Neural cell (in vitro differentiated cells): ENCODE measurements around the gene GRAP.
"Not testable (repeated sequence)": the region's sequence is repeated elsewhere in the genome, so short reads cannot be mapped to it uniquely, and the experiment has no call there.

Experiments
- EP300 ChIP-seq: fragments of 450-650 bp; conservative IDR thresholded peaks from 2 replicates; pipeline ENCODE4 v1.6.1; 2014; ENCODE audit warnings: antibody characterized with exemption, mild to moderate bottlenecking, moderate library complexity; ENCODE audit not compliant: poor library complexity, severe bottlenecking
- EZH2 ChIP-seq: fragments of 200-600, 300-800 bp; shearing (Covaris generic), sonication (generic); IDR thresholded peaks from 2 replicates; pipeline ENCODE4 v1.6.1; 2014; ENCODE audit warnings: antibody characterized with exemption, low read length, borderline replicate concordance, mild to moderate bottlenecking; ENCODE audit not compliant: insufficient read depth, poor library complexity, severe bottlenecking
- MXI1 ChIP-seq: fragments of 450-650 bp; conservative IDR thresholded peaks from 2 replicates; pipeline ENCODE4 v1.6.1; 2014; ENCODE audit warnings: antibody characterized with exemption, mild to moderate bottlenecking; ENCODE audit not compliant: poor library complexity, severe bottlenecking
- POLR2AphosphoS5 ChIP-seq: IDR thresholded peaks from 2 replicates; pipeline ENCODE4 v1.6.1; 2012
- RAD21 ChIP-seq: fragments of 450-650 bp; conservative IDR thresholded peaks from 2 replicates; pipeline ENCODE4 v1.6.1; 2014; ENCODE audit warnings: antibody characterized with exemption, mild to moderate bottlenecking, moderate library complexity
- SMC3 ChIP-seq: fragments of 450-650 bp; conservative IDR thresholded peaks from 2 replicates; pipeline ENCODE4 v1.6.1; 2014; ENCODE audit warnings: antibody characterized with exemption, mild to moderate bottlenecking, moderate library complexity; ENCODE audit not compliant: poor library complexity
- TAF1 ChIP-seq: IDR thresholded peaks from 2 replicates; pipeline ENCODE4 v1.6.1; 2012; ENCODE audit warnings: low read depth
- TF ChIP-seq, protein P1 (sequence below): fragments of 450-650 bp; IDR thresholded peaks from 2 replicates; pipeline ENCODE4 v1.5.1; 2014; ENCODE audit warnings: antibody characterized with exemption, mild to moderate bottlenecking, moderate library complexity; ENCODE audit not compliant: poor library complexity, severe bottlenecking
- TF ChIP-seq, protein P2 (sequence below): IDR thresholded peaks from 2 replicates; pipeline ENCODE4 v1.6.1; 2012; ENCODE audit warnings: borderline replicate concordance

DNA sequence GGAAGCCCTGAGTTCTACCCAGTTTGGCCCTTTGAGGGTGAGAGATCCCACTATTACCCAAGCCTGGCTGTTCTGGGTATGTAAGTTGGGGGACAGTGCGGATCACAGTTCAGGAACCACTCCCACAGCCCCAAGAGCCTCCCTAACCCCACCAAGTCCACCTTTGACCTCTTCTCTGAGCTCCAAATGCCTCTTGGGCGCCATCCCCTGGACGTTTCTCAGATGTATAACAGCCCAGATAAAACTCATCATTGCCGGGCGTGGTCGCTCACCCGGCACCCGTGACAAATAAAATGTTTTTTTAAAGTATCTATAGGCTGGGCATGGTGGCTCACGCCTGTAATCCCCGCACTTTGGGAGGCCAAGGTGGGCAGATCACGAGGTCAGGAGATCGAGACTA, 8.7 kb upstream of the GRAP start:
- not testable (repeated sequence) for TF ChIP-seq RAD21, EP300, EZH2, POLR2AphosphoS5, MXI1, TAF1, SMC3
- TF ChIP-seq, protein P1, sequence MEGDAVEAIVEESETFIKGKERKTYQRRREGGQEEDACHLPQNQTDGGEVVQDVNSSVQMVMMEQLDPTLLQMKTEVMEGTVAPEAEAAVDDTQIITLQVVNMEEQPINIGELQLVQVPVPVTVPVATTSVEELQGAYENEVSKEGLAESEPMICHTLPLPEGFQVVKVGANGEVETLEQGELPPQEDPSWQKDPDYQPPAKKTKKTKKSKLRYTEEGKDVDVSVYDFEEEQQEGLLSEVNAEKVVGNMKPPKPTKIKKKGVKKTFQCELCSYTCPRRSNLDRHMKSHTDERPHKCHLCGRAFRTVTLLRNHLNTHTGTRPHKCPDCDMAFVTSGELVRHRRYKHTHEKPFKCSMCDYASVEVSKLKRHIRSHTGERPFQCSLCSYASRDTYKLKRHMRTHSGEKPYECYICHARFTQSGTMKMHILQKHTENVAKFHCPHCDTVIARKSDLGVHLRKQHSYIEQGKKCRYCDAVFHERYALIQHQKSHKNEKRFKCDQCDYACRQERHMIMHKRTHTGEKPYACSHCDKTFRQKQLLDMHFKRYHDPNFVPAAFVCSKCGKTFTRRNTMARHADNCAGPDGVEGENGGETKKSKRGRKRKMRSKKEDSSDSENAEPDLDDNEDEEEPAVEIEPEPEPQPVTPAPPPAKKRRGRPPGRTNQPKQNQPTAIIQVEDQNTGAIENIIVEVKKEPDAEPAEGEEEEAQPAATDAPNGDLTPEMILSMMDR, result not testable (repeated sequence)
- TF ChIP-seq, protein P2, sequence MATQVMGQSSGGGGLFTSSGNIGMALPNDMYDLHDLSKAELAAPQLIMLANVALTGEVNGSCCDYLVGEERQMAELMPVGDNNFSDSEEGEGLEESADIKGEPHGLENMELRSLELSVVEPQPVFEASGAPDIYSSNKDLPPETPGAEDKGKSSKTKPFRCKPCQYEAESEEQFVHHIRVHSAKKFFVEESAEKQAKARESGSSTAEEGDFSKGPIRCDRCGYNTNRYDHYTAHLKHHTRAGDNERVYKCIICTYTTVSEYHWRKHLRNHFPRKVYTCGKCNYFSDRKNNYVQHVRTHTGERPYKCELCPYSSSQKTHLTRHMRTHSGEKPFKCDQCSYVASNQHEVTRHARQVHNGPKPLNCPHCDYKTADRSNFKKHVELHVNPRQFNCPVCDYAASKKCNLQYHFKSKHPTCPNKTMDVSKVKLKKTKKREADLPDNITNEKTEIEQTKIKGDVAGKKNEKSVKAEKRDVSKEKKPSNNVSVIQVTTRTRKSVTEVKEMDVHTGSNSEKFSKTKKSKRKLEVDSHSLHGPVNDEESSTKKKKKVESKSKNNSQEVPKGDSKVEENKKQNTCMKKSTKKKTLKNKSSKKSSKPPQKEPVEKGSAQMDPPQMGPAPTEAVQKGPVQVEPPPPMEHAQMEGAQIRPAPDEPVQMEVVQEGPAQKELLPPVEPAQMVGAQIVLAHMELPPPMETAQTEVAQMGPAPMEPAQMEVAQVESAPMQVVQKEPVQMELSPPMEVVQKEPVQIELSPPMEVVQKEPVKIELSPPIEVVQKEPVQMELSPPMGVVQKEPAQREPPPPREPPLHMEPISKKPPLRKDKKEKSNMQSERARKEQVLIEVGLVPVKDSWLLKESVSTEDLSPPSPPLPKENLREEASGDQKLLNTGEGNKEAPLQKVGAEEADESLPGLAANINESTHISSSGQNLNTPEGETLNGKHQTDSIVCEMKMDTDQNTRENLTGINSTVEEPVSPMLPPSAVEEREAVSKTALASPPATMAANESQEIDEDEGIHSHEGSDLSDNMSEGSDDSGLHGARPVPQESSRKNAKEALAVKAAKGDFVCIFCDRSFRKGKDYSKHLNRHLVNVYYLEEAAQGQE, result not testable (repeated sequence)
